CD4-positive, alpha-beta T cell (primary cell): ENCODE data around the gene CPO. TPM values are rescaled to one million over a fixed set of nuclear protein-coding genes. Genes with fewer than 3 reads are reported as not detected.

ENCODE experiments used
- ATAC-seq: fragments of 200-7000 bp; cut with Tn5 transposase; one replicate; pipeline ENCODE4 v1.10.0; 2022; ENCODE audit warnings: mild to moderate bottlenecking; ENCODE audit not compliant: poor library complexity
- CTCF ChIA-PET: fragments of 350-600 bp; sonication (Branson Sonifier 250); formaldehyde crosslinking; loops from one replicate; lab custom pipeline; 2021; ENCODE audit warnings: antibody characterized with exemption, inconsistent platforms; lab: Charles Lee
- POLR2A ChIA-PET: fragments of 350-600 bp; sonication (Branson Sonifier 250); formaldehyde crosslinking; loops from one replicate; lab custom pipeline; 2021; ENCODE audit warnings: antibody characterized with exemption, inconsistent platforms; lab: Charles Lee
- DNase-seq, 14 experiments: peaks; one replicate each; pipeline ENCODE4 v3.0.0-alpha.2; 2013 to 2020; ENCODE audit warnings: mixed read lengths in 2 of 14
- H3K27ac ChIP-seq, 2 donors: one replicate each; pipeline versions ENCODE4 v1.5.1 to v1.7.0; 2013; ENCODE audit warnings: low read length in 2 of 2, low read depth in 1 of 2, mild to moderate bottlenecking in 1 of 2
- H3K27me3 ChIP-seq, 2 experiments: 1 replicate in 1 of 2; 2 replicates in 1 of 2; pipeline versions ENCODE4 v1.6.1 to v1.7.0; 2013; ENCODE audit warnings: low read length in 2 of 2, control low read depth in 1 of 2, mild to moderate bottlenecking in 1 of 2, moderate library complexity in 1 of 2; ENCODE audit not compliant: insufficient read depth in 2 of 2, control insufficient read depth in 1 of 2
- H3K36me3 ChIP-seq: one replicate; pipeline ENCODE4 v1.6.1; 2013; ENCODE audit warnings: low read length, control low read depth; ENCODE audit not compliant: insufficient read depth
- H3K4me1 ChIP-seq: one replicate; pipeline ENCODE4 v1.6.1; 2013; ENCODE audit warnings: low read length, control low read depth; ENCODE audit not compliant: insufficient read depth
- H3K4me3 ChIP-seq: one replicate; pipeline ENCODE4 v1.5.1; 2013; ENCODE audit warnings: mild to moderate bottlenecking, low read length, moderate library complexity
- H3K9me3 ChIP-seq, 2 experiments: 1 replicate in 1 of 2; 2 replicates in 1 of 2; pipeline versions ENCODE4 v1.6.1 to v1.7.0; 2013; ENCODE audit warnings: low read length in 2 of 2, mild to moderate bottlenecking in 2 of 2, control low read depth in 1 of 2, moderate library complexity in 1 of 2; ENCODE audit not compliant: control insufficient read depth in 1 of 2, insufficient read depth in 1 of 2
- H3K27ac Mint-ChIP-seq: one replicate; pipeline ENCODE4 v1.8.0; 2020; ENCODE audit warnings: mixed read lengths
- H3K27me3 Mint-ChIP-seq: one replicate; pipeline ENCODE4 v1.8.0; 2021; ENCODE audit warnings: mixed read lengths
- H3K36me3 Mint-ChIP-seq: one replicate; pipeline ENCODE4 v1.8.0; 2021; ENCODE audit warnings: low read depth, mixed read lengths
- H3K4me1 Mint-ChIP-seq: one replicate; pipeline ENCODE4 v1.8.0; 2021; ENCODE audit warnings: low read depth, mixed read lengths
- H3K4me3 Mint-ChIP-seq: one replicate; pipeline ENCODE4 v1.8.0; 2020; ENCODE audit warnings: mild to moderate bottlenecking, mixed read lengths
- H3K9me3 Mint-ChIP-seq: one replicate; pipeline ENCODE4 v1.8.0; 2020; ENCODE audit warnings: mixed read lengths
- intact Hi-C, 2 experiments: fragments of 100-400 bp; cut with DNase I in 1 of 2; cut with micrococcal nuclease in 1 of 2; formaldehyde crosslinking; loops; one replicate each; pipeline versions ENCODE4 v1.15.1 to v1.9.0; 2023 to 2025; cut with DNase I, micrococcal nuclease
- total RNA-seq, 174 experiments: library from RNA in 2 of 174; stranded (reverse) in 2 of 174; gene quantifications; one replicate each; pipeline ENCODE4 v1.2.3 and lab custom pipeline; 2021 to 2026
- TF ChIP-seq, protein P1 (sequence below): fragments of 200-600 bp; IDR thresholded peaks from one replicate; pipeline ENCODE4 v1.8.0; 2022; ENCODE audit warnings: antibody characterized with exemption, mild to moderate bottlenecking

The CPO gene
- total RNA-seq, 2 experiments from 2014 or later, result not detected

- Histone ChIP-seq H3K27me3 (no peaks in the 10 kb centered on the region), H3K36me3 (no peaks in the 10 kb centered on the region), H3K4me3 (no peak overlapping the region), H3K9me3 (no peaks in the 10 kb centered on the region), H3K27ac (no peak overlapping the region), H3K4me1 (no peaks in the 10 kb centered on the region)
- Mint-ChIP-seq H3K36me3 (no peaks in the 10 kb centered on the region), H3K4me3 (no peak overlapping the region), H3K27ac (no peak overlapping the region), H3K4me1 (peaks cover 26% of the 10 kb centered on the region), H3K27me3 (peaks cover 4% of the 10 kb centered on the region), H3K9me3 (no peaks in the 10 kb centered on the region)
- ChIA-PET POLR2A (no interaction called here), CTCF (no interaction called here)
- TF ChIP-seq, protein P1, sequence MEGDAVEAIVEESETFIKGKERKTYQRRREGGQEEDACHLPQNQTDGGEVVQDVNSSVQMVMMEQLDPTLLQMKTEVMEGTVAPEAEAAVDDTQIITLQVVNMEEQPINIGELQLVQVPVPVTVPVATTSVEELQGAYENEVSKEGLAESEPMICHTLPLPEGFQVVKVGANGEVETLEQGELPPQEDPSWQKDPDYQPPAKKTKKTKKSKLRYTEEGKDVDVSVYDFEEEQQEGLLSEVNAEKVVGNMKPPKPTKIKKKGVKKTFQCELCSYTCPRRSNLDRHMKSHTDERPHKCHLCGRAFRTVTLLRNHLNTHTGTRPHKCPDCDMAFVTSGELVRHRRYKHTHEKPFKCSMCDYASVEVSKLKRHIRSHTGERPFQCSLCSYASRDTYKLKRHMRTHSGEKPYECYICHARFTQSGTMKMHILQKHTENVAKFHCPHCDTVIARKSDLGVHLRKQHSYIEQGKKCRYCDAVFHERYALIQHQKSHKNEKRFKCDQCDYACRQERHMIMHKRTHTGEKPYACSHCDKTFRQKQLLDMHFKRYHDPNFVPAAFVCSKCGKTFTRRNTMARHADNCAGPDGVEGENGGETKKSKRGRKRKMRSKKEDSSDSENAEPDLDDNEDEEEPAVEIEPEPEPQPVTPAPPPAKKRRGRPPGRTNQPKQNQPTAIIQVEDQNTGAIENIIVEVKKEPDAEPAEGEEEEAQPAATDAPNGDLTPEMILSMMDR, result no peak
- intact Hi-C loops, result loop anchor here in 1 of 2 experiments (5.0 kb wide), 1 partner anchor 1092 kb away; no protein-coding TSS in a partner anchor
- ATAC-seq (no peak), DNase-seq (no peak)
These were observed 40.6 kb downstream of the CPO start for GRCh38 chr2:206979922-206980321.

DNA sequence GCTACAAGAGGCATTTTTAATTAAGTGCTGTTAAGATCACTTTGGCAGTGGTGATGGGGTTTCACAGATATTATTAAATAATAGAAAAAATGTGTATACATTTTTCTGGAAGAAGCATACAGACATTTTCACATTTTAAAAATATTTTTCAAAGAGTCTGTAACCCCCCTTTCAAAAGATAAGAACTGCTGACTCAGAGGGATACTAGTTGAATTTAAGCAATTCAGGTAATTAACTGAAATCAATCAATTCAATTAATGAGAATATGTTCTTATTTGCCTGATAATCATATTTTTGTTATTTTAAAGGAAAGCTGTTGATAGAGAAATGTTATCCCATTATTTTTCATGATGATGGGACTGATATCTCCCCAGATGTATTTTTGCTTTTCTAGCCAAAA, 41.1 kb downstream of the CPO start:
- no peaks in the 10 kb centered on the region for H3K9me3 ChIP-seq
- Mint-ChIP-seq H3K4me3 (no peak overlapping the region), H3K4me1 (peaks cover 26% of the 10 kb centered on the region), H3K27ac (no peak overlapping the region), H3K27me3 (peaks cover 2% of the 10 kb centered on the region), H3K36me3 (no peaks in the 10 kb centered on the region), H3K9me3 (no peaks in the 10 kb centered on the region)
- TF ChIP-seq, protein P1, result no peak
- H3K36me3 ChIP-seq, result no peaks in the 10 kb centered on the region
- ChIA-PET POLR2A (no interaction called here), CTCF (no interaction called here)
- no peak for DNase-seq
- ATAC-seq, result no peak
- intact Hi-C loops, result no loop called here
- no peaks in the 10 kb centered on the region for H3K27me3 ChIP-seq
- no peaks in the 10 kb centered on the region for H3K4me1 ChIP-seq
- H3K27ac ChIP-seq, result no peak overlapping the region
- H3K4me3 ChIP-seq, result no peak overlapping the region

DNA sequence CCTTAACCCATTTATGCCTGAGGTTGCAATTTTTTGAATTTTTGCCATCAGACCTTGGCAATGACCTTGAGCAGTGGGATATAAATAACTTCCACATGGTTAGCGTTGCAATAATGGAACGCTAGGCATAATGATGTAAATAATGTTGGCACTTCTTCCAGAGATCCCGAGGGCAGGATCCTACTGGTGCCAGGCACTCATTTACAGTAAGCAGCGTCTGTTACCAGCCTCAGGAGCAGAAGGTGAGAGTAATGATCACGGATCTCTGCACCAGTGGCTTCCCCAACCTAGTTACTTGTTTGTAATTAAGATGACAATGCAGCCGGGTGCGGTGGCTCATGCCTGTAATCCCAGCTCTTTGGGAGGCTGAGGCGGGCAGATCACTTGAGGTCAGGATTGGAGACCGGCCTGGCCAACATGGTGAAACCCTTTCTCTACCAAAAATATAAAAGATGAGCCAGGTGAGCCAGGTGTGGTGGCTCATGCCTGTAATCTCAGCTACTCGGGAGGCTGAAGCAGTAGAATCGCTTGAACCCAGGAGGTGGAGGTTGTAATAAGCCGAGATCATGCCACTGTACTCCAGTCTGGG, 41.9 kb downstream of the CPO start:
- intact Hi-C loops, result loop anchor here (1.0 kb wide), 2 partner anchors 493 to 494 kb away; no protein-coding TSS in a partner anchor
- CTCF ChIA-PET, result no interaction called here

More for the DNA sequence above, 41.9 kb downstream of the CPO start:
- H3K27me3 ChIP-seq, result no peaks in the 10 kb centered on the region
- Mint-ChIP-seq H3K9me3 (no peaks in the 10 kb centered on the region), H3K4me3 (no peak overlapping the region), H3K36me3 (no peaks in the 10 kb centered on the region), H3K27ac (no peak overlapping the region), H3K4me1 (peaks cover 26% of the 10 kb centered on the region), H3K27me3 (no peaks in the 10 kb centered on the region)
- H3K4me1 ChIP-seq, result no peaks in the 10 kb centered on the region
- no peak for ATAC-seq
- H3K27ac ChIP-seq, result no peak overlapping the region
- TF ChIP-seq, protein P1, result no peak
- H3K9me3 ChIP-seq, result no peaks in the 10 kb centered on the region
- no peaks in the 10 kb centered on the region for H3K36me3 ChIP-seq
- POLR2A ChIA-PET, result interaction anchor here (0.9 kb wide), 1 partner anchor 492 kb away, joined by 3 read pairs; no protein-coding TSS in a partner anchor
- DNase-seq, result no peak
- no peak overlapping the region for H3K4me3 ChIP-seq
